ENCODE results near the gene HSD17B1.
A peak's percentile ranks its signal among the peaks of the same experiment; 100 is the strongest.

HSD17B1 gene

DNA sequence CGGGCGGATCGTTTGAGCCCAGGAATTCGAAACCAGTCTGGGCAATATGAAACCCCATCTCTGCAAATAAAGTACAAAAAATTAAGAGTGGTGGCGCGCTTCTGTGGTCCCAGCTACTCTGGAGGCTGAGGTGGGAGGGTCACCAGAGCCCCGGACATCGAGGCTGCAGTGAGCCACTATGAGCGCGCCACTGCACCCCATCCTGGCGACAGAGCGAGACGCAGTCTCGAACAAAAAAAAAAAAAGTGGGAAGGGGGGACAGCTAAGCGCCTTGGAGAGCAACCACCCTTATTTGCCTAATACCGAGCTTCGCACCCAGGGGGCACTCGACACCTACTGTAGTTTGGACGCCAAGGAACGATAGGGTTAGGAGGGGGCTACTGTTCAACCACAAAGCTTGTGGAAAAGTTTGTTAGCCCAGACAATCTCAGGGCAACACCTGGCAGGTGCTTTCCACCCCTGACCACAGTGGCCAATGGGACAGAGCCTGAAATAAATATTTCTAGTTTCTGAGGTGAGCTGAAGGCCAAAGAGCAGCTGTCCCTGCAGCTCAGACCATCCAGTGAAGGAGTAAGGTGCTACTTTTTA lies 25.7 kb downstream of the HSD17B1 start:
- H3K27ac ChIP-seq (ENCODE audit: low read length), result peak overlapping the region; percentile 68
- H3K9me3 ChIP-seq (ENCODE audit: control insufficient read depth, low read depth, low read length), result no peaks in the 10 kb centered on the region
- peak overlapping the region; percentile 99 for H3K4me3 ChIP-seq (ENCODE audit: low read length)
- H3K4me1 ChIP-seq (ENCODE audit: control insufficient read depth, low read depth, low read length), result no peaks in the 10 kb centered on the region
- H3K9ac ChIP-seq (ENCODE audit: low read length), result peak overlapping the region; percentile 86
- peaks cover 43% of the 10 kb centered on the region for H3K36me3 ChIP-seq (ENCODE audit: control insufficient read depth, low read depth, low read length)
- no peaks in the 10 kb centered on the region for H3K27me3 ChIP-seq (ENCODE audit: control insufficient read depth, insufficient read depth, low read length)

DNA sequence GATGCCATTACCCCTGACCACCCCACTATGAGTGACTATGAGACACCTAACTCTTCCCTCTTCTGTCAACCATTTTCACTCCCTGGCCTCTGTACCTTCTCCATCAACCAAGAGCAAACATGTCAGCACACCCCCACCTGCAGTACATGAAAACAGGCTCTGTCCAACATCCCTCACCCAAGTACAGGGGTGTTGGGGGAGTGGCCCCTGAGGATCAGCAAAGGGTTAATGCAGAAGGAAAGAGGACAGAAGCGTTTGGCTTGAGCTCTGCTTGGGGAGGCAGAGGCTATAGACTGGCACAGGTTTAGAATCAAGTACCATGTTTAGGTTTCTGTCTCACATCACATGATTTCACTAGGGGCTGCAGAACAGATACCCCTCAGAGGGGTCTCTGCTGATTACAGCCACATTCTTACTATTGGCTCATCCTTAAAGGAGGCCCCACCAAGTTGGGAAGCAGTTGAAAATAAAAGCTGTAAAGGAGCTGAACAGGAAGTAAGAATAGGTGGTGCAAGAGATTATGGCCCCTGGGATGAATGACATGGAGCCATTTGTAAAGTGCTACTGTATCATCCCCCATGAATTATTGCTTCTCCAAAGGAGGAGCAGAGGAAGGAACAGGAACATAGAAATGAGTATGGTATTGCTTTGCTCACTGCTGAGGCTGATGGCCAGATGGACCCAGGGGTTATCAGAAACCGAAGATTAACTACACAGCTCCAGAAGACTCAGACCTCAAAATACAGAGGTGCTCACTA lies 27.2 kb downstream of the HSD17B1 start:
- Histone ChIP-seq H3K9me3 (ENCODE audit: control insufficient read depth, low read depth, low read length) (no peaks in the 10 kb centered on the region), H3K4me3 (ENCODE audit: low read length) (no peak overlapping the region), H3K27ac (ENCODE audit: low read length) (no peak overlapping the region), H3K27me3 (ENCODE audit: control insufficient read depth, insufficient read depth, low read length) (no peaks in the 10 kb centered on the region), H3K36me3 (ENCODE audit: control insufficient read depth, low read depth, low read length) (peaks cover 31% of the 10 kb centered on the region), H3K4me1 (ENCODE audit: control insufficient read depth, low read depth, low read length) (no peaks in the 10 kb centered on the region), H3K9ac (ENCODE audit: low read length) (no peak overlapping the region)

DNA sequence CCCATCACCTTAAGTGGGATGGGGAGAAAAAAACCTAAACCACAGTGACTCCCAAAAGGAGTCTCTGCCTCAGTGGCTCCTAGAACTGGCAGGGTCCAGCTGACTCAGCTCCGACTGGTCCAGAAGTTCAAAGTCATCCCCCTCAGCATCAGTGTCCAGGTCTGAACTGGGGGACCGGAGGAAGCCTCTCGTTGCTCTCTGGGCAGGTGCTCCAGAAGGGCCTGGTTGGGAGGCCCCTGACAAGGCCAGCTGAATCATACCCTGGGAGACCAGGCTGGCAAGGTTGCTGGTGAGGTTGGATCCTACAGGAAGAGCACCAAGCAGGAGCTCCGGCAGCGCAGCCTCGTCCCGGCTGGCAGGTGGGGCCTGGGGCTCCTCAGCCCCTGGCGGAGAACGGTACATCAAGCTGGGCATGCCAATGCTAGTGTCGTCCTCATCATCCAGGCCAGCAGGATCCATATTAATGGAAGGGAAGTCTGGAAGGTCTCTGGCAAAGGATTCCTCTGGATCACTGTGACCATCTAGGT lies 29.1 kb downstream of the HSD17B1 start:
- Histone ChIP-seq H3K4me1 (ENCODE audit: control insufficient read depth, low read depth, low read length) (no peaks in the 10 kb centered on the region), H3K4me3 (ENCODE audit: low read length) (no peak overlapping the region), H3K9me3 (ENCODE audit: control insufficient read depth, low read depth, low read length) (no peaks in the 10 kb centered on the region), H3K27ac (ENCODE audit: low read length) (no peak overlapping the region), H3K9ac (ENCODE audit: low read length) (no peak overlapping the region), H3K36me3 (ENCODE audit: control insufficient read depth, low read depth, low read length) (peaks cover 42% of the 10 kb centered on the region), H3K27me3 (ENCODE audit: control insufficient read depth, insufficient read depth, low read length) (no peaks in the 10 kb centered on the region)

DNA sequence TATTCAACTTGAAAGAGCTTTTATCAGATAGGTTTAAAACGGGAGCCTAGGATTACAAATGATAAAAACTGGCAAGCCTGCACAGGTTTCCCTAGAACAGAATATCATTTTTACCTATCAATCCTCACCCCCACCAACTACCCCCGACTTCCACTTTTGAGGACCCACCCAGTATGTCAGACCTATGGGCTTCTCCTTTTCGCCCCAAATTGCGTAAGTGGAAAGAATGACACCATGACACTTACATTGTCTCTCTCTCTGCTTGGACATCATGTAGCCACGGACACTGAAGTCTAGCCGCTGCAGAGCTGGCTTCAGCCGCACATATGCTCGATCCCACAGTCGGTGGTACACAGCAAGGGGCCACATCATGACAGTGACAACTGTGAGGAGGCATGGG lies 32.2 kb downstream of the HSD17B1 start:
- Histone ChIP-seq H3K4me3 (ENCODE audit: low read length) (no peak overlapping the region), H3K27ac (ENCODE audit: low read length) (no peak overlapping the region), H3K4me1 (ENCODE audit: control insufficient read depth, low read depth, low read length) (no peaks in the 10 kb centered on the region), H3K36me3 (ENCODE audit: control insufficient read depth, low read depth, low read length) (peaks cover 53% of the 10 kb centered on the region), H3K9me3 (ENCODE audit: control insufficient read depth, low read depth, low read length) (no peaks in the 10 kb centered on the region), H3K9ac (ENCODE audit: low read length) (no peak overlapping the region), H3K27me3 (ENCODE audit: control insufficient read depth, insufficient read depth, low read length) (no peaks in the 10 kb centered on the region)

DNA sequence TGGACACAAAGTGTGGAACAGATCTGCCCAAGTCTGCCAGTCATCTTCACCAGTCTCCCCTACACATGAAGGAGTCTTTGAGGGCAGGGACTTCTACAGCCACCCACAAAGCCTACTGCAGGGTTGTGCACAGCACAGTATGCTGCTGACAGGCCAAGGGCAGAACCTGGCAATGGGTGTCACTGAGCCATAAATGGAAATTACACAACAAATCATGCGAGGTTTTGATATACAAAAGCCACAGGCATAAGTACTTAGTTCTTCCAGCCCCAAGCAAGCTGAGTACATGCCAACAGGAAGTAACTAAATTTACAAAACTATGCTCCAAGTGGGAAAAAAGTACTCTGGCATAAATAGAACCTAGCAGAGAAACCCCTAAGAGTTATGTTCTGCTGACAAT lies 32.6 kb downstream of the HSD17B1 start:
- H3K4me1 ChIP-seq (ENCODE audit: control insufficient read depth, low read depth, low read length), result no peaks in the 10 kb centered on the region
- H3K9ac ChIP-seq (ENCODE audit: low read length), result no peak overlapping the region
- H3K9me3 ChIP-seq (ENCODE audit: control insufficient read depth, low read depth, low read length), result no peaks in the 10 kb centered on the region
- no peak overlapping the region for H3K27ac ChIP-seq (ENCODE audit: low read length)
- no peaks in the 10 kb centered on the region for H3K27me3 ChIP-seq (ENCODE audit: control insufficient read depth, insufficient read depth, low read length)
- no peak overlapping the region for H3K4me3 ChIP-seq (ENCODE audit: low read length)
- H3K36me3 ChIP-seq (ENCODE audit: control insufficient read depth, low read depth, low read length), result peaks cover 53% of the 10 kb centered on the region

DNA sequence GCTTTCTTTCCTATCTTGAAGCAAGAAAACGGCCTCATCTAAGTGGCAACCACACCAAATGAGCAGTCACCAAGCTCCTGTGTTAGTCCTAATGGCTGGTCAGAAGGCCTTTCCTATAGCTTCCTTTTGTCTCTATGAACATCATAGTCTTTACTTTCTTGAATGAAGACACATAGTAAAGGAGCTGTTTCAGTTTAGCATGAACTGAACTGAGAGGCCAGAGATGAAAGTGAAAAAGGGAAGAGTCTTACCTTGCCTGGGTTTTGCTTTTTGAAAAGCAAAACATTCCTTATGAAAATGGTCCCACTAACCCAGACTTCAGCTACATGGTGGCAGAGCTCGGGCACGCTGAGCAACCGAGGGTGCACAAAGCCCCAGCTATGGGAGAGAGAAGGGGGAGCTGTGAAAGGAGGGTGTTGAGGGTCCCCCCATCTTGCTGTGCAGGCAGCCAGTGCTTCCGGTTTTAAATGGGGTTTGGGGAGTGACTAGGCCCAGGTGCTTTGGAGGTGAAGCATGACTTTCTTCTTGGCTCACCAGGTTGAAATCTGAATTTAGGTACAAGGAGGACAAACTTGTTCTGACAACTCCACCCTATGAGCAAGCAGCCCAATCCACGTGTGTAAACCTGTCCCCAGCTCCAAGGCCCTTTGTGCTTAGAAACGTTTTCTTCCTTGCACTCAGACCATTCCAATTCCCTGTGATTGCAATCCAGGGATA lies 33.9 kb downstream of the HSD17B1 start:
- Histone ChIP-seq H3K4me3 (ENCODE audit: low read length) (no peak overlapping the region), H3K4me1 (ENCODE audit: control insufficient read depth, low read depth, low read length) (no peaks in the 10 kb centered on the region), H3K27me3 (ENCODE audit: control insufficient read depth, insufficient read depth, low read length) (no peaks in the 10 kb centered on the region), H3K9me3 (ENCODE audit: control insufficient read depth, low read depth, low read length) (no peaks in the 10 kb centered on the region), H3K36me3 (ENCODE audit: control insufficient read depth, low read depth, low read length) (peaks cover 54% of the 10 kb centered on the region), H3K27ac (ENCODE audit: low read length) (no peak overlapping the region), H3K9ac (ENCODE audit: low read length) (no peak overlapping the region)

DNA sequence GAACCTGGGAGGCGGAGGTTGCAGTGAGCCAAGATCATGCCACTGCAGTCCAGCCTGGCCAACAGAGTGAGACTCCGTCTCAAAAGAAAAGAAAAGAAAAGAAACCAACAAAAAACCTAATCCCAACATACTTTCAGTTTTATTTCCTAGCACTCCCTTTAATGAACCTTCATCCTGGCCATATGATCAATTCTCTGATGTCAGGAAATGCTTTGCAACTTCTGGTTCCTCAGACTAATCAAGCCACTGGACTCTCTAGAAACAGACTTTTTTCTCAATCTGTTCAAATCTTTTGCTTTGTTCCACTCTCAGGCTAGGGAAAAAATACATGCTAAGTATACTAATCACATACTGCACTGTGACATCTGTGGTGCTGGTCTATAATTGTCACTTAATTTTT lies 38.2 kb downstream of the HSD17B1 start:
- H3K27me3 ChIP-seq (ENCODE audit: control insufficient read depth, insufficient read depth, low read length), result no peaks in the 10 kb centered on the region
- H3K9ac ChIP-seq (ENCODE audit: low read length), result no peak overlapping the region
- H3K4me3 ChIP-seq (ENCODE audit: low read length), result no peak overlapping the region
- no peak overlapping the region for H3K27ac ChIP-seq (ENCODE audit: low read length)
- no peaks in the 10 kb centered on the region for H3K4me1 ChIP-seq (ENCODE audit: control insufficient read depth, low read depth, low read length)
- peaks cover 29% of the 10 kb centered on the region for H3K36me3 ChIP-seq (ENCODE audit: control insufficient read depth, low read depth, low read length)
- no peaks in the 10 kb centered on the region for H3K9me3 ChIP-seq (ENCODE audit: control insufficient read depth, low read depth, low read length)

DNA sequence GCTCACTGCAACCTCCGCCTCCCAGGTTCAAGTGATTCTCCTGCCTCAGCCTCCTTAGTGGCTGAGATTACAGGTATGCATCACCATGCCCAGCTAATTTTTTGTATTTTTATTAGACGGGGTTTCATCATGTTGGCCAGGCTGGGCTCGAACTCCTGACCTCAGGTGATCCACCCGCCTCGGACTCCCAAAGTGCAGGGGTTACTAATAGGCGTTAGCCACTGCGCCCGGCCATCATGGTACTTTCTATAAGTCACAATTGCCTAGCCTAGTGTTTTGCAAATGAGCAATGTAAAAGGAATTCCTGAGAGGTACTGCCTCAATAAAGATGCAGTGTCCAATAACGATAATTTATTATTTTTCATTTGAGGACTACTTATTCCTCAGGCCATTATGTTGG lies 38.7 kb downstream of the HSD17B1 start:
- peaks cover 26% of the 10 kb centered on the region for H3K36me3 ChIP-seq (ENCODE audit: control insufficient read depth, low read depth, low read length)
- H3K27me3 ChIP-seq (ENCODE audit: control insufficient read depth, insufficient read depth, low read length), result no peaks in the 10 kb centered on the region
- no peaks in the 10 kb centered on the region for H3K9me3 ChIP-seq (ENCODE audit: control insufficient read depth, low read depth, low read length)
- H3K27ac ChIP-seq (ENCODE audit: low read length), result no peak overlapping the region
- no peak overlapping the region for H3K4me3 ChIP-seq (ENCODE audit: low read length)
- H3K4me1 ChIP-seq (ENCODE audit: control insufficient read depth, low read depth, low read length), result no peaks in the 10 kb centered on the region
- H3K9ac ChIP-seq (ENCODE audit: low read length), result no peak overlapping the region

DNA sequence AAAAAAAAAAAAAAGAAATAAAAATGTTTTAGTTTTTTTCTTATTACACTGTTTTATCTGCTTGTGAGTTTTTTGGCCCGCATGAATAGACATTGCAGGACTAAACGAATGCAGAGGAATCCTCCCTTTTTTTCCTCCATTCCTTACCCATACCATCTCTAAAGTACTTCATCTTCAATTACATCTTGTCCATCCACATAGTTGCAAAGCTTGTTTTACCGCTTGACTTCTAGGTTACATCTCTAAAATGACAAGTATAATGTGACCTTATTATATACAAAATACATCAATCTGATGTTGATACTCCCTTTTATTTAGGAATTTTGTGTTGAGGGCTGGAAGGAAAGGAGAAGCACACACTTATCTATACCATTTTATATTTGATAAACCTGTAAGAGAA lies 43.7 kb downstream of the HSD17B1 start:
- Histone ChIP-seq H3K9ac (ENCODE audit: low read length) (no peak overlapping the region), H3K9me3 (ENCODE audit: control insufficient read depth, low read depth, low read length) (no peaks in the 10 kb centered on the region)

DNA sequence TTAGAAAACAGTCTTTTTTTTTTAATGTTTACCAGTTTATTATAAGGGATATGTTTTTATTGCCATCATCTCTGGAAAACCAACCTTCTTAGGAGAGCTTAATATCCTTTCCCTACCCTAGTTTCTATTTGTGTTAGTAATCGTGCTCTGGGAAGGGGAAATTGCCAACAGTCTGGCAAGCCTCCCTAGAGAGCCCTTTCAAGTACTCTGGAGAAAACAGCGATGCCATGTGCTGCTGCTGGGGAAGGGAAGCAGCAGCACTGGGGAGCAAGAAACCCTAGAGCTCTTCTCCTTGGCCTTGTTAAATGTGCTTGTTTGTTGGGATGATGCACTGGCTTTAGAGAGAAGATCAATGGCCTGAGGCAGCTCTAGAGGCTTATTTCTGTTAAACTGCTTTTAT lies 46.2 kb downstream of the HSD17B1 start:
- H3K9ac ChIP-seq (ENCODE audit: low read length), result no peak overlapping the region
- no peak overlapping the region for H3K4me3 ChIP-seq (ENCODE audit: low read length)
- no peaks in the 10 kb centered on the region for H3K27me3 ChIP-seq (ENCODE audit: control insufficient read depth, insufficient read depth, low read length)
- H3K36me3 ChIP-seq (ENCODE audit: control insufficient read depth, low read depth, low read length), result no peaks in the 10 kb centered on the region
- H3K27ac ChIP-seq (ENCODE audit: low read length), result no peak overlapping the region
- no peaks in the 10 kb centered on the region for H3K9me3 ChIP-seq (ENCODE audit: control insufficient read depth, low read depth, low read length)
- no peaks in the 10 kb centered on the region for H3K4me1 ChIP-seq (ENCODE audit: control insufficient read depth, low read depth, low read length)

More for the DNA sequence above, 43.7 kb downstream of the HSD17B1 start:
- Histone ChIP-seq H3K4me3 (ENCODE audit: low read length) (no peak overlapping the region), H3K4me1 (ENCODE audit: control insufficient read depth, low read depth, low read length) (no peaks in the 10 kb centered on the region), H3K36me3 (ENCODE audit: control insufficient read depth, low read depth, low read length) (peaks cover 7% of the 10 kb centered on the region), H3K27ac (ENCODE audit: low read length) (no peak overlapping the region), H3K27me3 (ENCODE audit: control insufficient read depth, insufficient read depth, low read length) (no peaks in the 10 kb centered on the region)

DNA sequence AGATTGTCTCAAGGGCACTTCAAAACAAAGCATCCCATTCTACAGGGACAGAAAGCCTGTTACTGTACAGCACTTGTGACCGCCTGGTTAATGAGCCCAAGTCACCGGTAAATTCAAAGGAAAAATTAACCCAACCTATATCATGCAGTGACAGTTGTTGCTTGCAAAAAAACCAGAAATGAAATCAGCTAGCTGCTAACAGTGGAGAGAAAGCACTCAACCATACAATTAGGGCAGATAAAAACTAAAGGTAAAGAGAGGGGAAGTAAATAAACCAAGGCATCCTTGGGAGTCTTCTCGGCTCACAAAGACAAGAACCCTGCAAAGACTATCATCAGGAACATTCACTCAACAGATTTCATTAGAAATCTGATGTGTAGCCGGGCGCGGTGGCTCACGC lies 50.6 kb downstream of the HSD17B1 start:
- no peak overlapping the region for H3K27ac ChIP-seq (ENCODE audit: low read length)
- H3K27me3 ChIP-seq (ENCODE audit: control insufficient read depth, insufficient read depth, low read length), result no peaks in the 10 kb centered on the region
- no peaks in the 10 kb centered on the region for H3K36me3 ChIP-seq (ENCODE audit: control insufficient read depth, low read depth, low read length)
- no peak overlapping the region for H3K4me3 ChIP-seq (ENCODE audit: low read length)
- peaks cover 6% of the 10 kb centered on the region for H3K4me1 ChIP-seq (ENCODE audit: control insufficient read depth, low read depth, low read length)
- no peak overlapping the region for H3K9ac ChIP-seq (ENCODE audit: low read length)
- H3K9me3 ChIP-seq (ENCODE audit: control insufficient read depth, low read depth, low read length), result no peaks in the 10 kb centered on the region

All from iPS-18a (cell line).